Testis (tissue), 3 donors: ENCODE results near the gene COL26A1. TPM values are rescaled to one million over a fixed set of nuclear protein-coding genes. Genes with fewer than 3 reads are reported as not detected.

Experiments used
- DNase-seq: peaks from one replicate; pipeline ENCODE4 v3.0.0-alpha.2; 2019
- H3K27ac ChIP-seq, 2 donors: fragments of 200-600 bp; sonication (generic); one replicate each; pipeline ENCODE4 v1.5.1; 2019
- H3K27me3 ChIP-seq: fragments of 200-600 bp; sonication (generic); one replicate; pipeline ENCODE4 v1.5.1; 2019
- H3K36me3 ChIP-seq: fragments of 200-600 bp; sonication (generic); one replicate; pipeline ENCODE4 v1.5.1; 2017; ENCODE audit warnings: low read depth; ENCODE audit errors: missing control alignments
- H3K4me1 ChIP-seq: fragments of 200-600 bp; sonication (generic); one replicate; pipeline ENCODE4 v1.5.1; 2019
- H3K4me3 ChIP-seq, 2 donors: fragments of 200-600 bp; sonication (generic); one replicate each; pipeline ENCODE4 v1.5.1; 2017 to 2019
- H3K9me3 ChIP-seq: fragments of 200-600 bp; sonication (generic); one replicate; pipeline ENCODE4 v1.5.1; 2017
- POLR2A ChIP-seq: fragments of 450-650 bp; IDR thresholded peaks from one replicate; pipeline ENCODE4 v1.6.1; 2017; ENCODE audit warnings: antibody characterized with exemption, mild to moderate bottlenecking, moderate library complexity
- WGBS, 2 donors: methylation state at CpG; one replicate each; pipeline ENCODE4 v1.1.5; 2018; 5-methylcytosine and 5-hydroxymethylcytosine counted together
- intact Hi-C: fragments of 100-400 bp; cut with DNase I; formaldehyde crosslinking; loops from one replicate; pipeline ENCODE4 v1.15.1; 2023; ENCODE audit warnings: low total_unique reads
- polyA plus RNA-seq: library from polyadenylated mRNA; stranded (reverse); fragments of 350-450 nt; fragmentation: Illumina TruSeq; extraction: RNeasy Lipid Tissue Mini Kit (QIAGEN cat#74804); gene quantifications from one replicate; pipeline ENCODE4 v1.2.3, GENCODE V29; 2014; ENCODE audit warnings: low read depth, low replicate concordance; ENCODE audit not compliant: insufficient read depth
- total RNA-seq, 2 donors: library from RNA; depleted of rRNA; stranded (reverse); fragments of >200 nt; gene quantifications; one replicate each; pipeline ENCODE4 v1.2.3, GENCODE V29; 2016
- TF ChIP-seq, protein P1 (sequence below), 3 experiments: fragments of 450-650 bp in 2 of 3; fragments of 200-600 bp in 1 of 3; sonication (generic) in 1 of 3; IDR thresholded peaks; one replicate each; pipeline ENCODE4 v1.5.1; 2016 to 2019; ENCODE audit warnings: antibody characterized with exemption in 3 of 3, mild to moderate bottlenecking in 2 of 3, moderate library complexity in 1 of 3

Gene COL26A1
- total and polyA plus RNA-seq, 3 donors from 2014 or later: 0.94 to 3.1 (median 1.1) TPM

DNA sequence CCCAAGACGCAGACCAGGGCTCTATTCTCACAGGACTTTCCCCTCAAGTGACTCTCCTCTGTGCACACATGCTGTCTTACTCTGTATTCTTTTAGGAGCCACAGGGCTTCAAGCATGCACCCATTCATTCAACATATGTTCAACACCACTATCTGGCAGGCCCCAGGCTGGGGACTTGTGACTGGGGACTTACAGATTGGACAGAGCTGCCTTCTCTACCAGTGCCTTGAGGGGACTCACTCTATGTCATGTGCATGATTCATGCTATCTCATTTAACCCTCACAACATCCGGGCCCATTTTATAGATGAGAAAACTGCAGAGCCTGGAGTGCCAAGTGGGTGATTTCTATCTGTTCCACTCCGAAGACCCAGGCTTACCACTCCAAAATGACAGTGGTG is 232.1 kb downstream of the COL26A1 start:
- 95 to 100% methylated on average over 3 of the region's 3 CpGs for WGBS, 2 donors

DNA sequence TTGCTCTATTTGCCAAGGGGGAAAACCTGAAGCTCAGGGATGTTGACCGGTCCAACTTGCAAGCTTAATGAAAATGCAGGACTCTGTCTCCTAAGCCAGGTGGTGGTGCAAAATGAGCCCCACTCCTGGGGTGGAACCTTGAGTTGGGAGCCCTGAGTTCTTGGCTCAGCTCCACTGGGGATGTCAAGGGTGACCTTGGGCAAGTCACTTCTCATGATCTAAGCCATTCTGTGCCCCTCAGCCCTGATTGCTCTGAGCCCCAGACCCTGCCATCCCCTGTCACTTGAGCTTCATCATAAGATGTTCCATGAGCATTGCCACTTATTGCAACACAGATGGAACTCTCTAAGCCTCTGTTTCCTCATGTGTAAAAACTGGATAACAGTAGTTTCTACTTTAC is 232.6 kb downstream of the COL26A1 start:
- no peak overlapping the region for H3K4me3 ChIP-seq
- no peaks in the 10 kb centered on the region for H3K36me3 ChIP-seq
- no peak overlapping the region for H3K27ac ChIP-seq
- no peaks in the 10 kb centered on the region for H3K27me3 ChIP-seq
- intact Hi-C loops: no loop called here
- 86 to 92% methylated on average over 1 of the region's 1 CpG for WGBS, 2 donors
- TF ChIP-seq, protein P1, sequence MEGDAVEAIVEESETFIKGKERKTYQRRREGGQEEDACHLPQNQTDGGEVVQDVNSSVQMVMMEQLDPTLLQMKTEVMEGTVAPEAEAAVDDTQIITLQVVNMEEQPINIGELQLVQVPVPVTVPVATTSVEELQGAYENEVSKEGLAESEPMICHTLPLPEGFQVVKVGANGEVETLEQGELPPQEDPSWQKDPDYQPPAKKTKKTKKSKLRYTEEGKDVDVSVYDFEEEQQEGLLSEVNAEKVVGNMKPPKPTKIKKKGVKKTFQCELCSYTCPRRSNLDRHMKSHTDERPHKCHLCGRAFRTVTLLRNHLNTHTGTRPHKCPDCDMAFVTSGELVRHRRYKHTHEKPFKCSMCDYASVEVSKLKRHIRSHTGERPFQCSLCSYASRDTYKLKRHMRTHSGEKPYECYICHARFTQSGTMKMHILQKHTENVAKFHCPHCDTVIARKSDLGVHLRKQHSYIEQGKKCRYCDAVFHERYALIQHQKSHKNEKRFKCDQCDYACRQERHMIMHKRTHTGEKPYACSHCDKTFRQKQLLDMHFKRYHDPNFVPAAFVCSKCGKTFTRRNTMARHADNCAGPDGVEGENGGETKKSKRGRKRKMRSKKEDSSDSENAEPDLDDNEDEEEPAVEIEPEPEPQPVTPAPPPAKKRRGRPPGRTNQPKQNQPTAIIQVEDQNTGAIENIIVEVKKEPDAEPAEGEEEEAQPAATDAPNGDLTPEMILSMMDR (IDR thresholded peaks at IDR 0.05): no peak
- no peak for TF ChIP-seq POLR2A
- no peaks in the 10 kb centered on the region for H3K9me3 ChIP-seq
- peaks cover 8% of the 10 kb centered on the region for H3K4me1 ChIP-seq
- DNase-seq: no peak

More for the DNA sequence above, 232.1 kb downstream of the COL26A1 start:
- Histone ChIP-seq H3K27me3 (no peaks in the 10 kb centered on the region), H3K27ac (no peak overlapping the region), H3K4me1 (peaks cover 8% of the 10 kb centered on the region), H3K36me3 (no peaks in the 10 kb centered on the region), H3K4me3 (no peak overlapping the region), H3K9me3 (no peaks in the 10 kb centered on the region)
- intact Hi-C loops: no loop called here
- DNase-seq: no peak
- TF ChIP-seq, protein P1 (IDR thresholded peaks at IDR 0.05): no peak
- no peak for TF ChIP-seq POLR2A

DNA sequence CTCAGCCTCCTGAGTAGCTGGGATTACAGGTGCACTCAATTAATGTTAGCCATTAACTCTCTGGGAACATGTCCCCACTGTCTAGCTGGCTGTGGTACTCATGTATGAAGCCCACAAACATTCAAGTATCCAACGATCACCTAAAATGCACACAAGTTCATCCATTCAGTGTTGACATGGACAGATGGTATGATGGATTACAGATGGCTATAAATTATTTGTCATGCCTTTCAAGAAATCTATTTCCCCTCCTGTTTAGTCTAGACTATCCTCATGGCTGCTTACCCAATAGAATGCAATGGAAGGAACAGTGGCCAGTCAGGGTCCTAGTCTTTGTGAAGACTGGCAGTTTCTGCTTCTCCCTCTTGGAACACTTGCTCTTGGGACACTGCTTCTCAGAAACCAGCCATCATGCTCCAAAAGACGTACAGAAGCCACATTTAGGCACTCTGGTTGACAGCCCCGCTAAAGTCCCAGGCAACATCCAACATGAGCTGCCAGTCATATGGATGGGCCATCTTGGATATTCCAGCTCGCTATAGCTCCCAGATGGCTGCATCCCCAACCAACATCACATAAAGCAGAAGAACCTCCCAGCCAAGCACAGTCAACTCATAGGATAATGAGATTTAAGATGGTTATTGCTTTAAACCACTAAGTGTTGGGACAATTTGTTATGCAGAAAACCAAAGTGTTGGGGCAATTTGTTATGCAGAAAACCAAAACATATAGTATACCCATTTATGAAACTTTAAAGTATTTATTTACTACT is 233.3 kb downstream of the COL26A1 start:
- WGBS, 2 donors: 91 to 95% methylated on average over 4 of the region's 4 CpGs
- Histone ChIP-seq H3K4me3 (no peak overlapping the region), H3K4me1 (peaks cover 8% of the 10 kb centered on the region), H3K27me3 (no peaks in the 10 kb centered on the region), H3K27ac (no peak overlapping the region), H3K9me3 (no peaks in the 10 kb centered on the region), H3K36me3 (no peaks in the 10 kb centered on the region)
- no peak for TF ChIP-seq POLR2A
- TF ChIP-seq, protein P1 (IDR thresholded peaks at IDR 0.05): no peak
- intact Hi-C loops: no loop called here
- DNase-seq: no peak

DNA sequence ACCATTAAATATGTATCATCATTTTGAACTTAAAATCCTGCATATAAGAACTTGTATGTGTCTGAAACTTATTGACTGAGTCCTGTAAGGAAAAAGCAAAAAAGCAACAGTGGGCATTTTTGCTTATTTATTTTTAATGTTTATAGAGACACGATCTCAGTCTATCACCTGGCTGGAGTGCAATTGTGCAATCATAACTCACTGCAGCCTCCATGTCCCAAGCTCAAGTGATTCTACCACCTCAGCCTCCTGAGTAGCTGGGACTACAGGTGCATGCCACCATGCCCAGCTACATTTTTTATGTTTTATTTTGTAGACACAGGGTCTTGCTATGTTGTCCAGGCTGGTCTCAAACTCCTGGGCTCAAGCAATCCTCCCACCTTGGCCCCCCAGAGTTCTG is 234.2 kb downstream of the COL26A1 start:
- intact Hi-C loops: no loop called here
- WGBS, 2 donors: 76 to 89% methylated on average over 1 of the region's 1 CpG
- H3K27me3 ChIP-seq: no peaks in the 10 kb centered on the region
- no peaks in the 10 kb centered on the region for H3K9me3 ChIP-seq
- TF ChIP-seq POLR2A: no peak
- TF ChIP-seq, protein P1 (IDR thresholded peaks at IDR 0.05): no peak
- no peak overlapping the region for H3K27ac ChIP-seq
- no peak overlapping the region for H3K4me3 ChIP-seq
- H3K4me1 ChIP-seq: peaks cover 8% of the 10 kb centered on the region
- DNase-seq: no peak
- H3K36me3 ChIP-seq: no peaks in the 10 kb centered on the region

DNA sequence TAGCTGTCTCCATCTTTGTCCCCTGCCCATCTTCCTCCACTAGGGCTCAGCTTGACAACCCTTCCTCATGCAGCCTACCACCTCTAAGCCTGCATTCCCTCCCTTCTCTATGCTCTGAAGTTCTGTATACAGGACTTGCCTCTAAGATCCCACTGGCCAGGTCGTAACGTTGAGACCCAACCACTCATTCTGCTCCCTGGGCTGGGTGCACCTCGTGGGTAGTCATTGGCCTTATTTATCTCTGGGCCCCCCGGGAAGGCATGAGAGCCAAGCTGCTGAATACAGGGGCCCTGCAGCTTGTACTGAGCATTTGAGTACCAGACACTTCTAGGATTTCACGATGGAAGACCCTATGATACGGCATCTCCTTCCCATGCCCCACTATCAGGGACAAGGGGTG is 235.3 kb downstream of the COL26A1 start:
- peaks cover 8% of the 10 kb centered on the region for H3K4me1 ChIP-seq
- H3K27me3 ChIP-seq: no peaks in the 10 kb centered on the region
- no peaks in the 10 kb centered on the region for H3K36me3 ChIP-seq
- intact Hi-C loops: no loop called here
- WGBS, 2 donors: 58 to 85% methylated on average over 3 to 6 of the region's 6 CpGs
- no peak overlapping the region for H3K27ac ChIP-seq
- no peak overlapping the region for H3K4me3 ChIP-seq
- no peaks in the 10 kb centered on the region for H3K9me3 ChIP-seq
- no peak for TF ChIP-seq POLR2A
- TF ChIP-seq, protein P1 (IDR thresholded peaks at IDR 0.05): no peak
- no peak for DNase-seq
